Osteocyte (in vitro differentiated cells): ENCODE results near the gene BCL2L2. TPM values are rescaled to one million over a fixed set of nuclear protein-coding genes. Genes with fewer than 3 reads are reported as not detected.

Experiments
- DNase-seq: peaks from one replicate; pipeline ENCODE4 v3.0.0; 2021; ENCODE audit warnings: mixed read lengths; ENCODE audit not compliant: unreplicated experiment; ENCODE audit errors: extremely low spot score
- H3K27ac Mint-ChIP-seq: one replicate; pipeline ENCODE4 v1.8.0; 2021; ENCODE audit warnings: mild to moderate bottlenecking, mixed read lengths; ENCODE audit not compliant: unreplicated experiment
- H3K27me3 Mint-ChIP-seq: one replicate; pipeline ENCODE4 v1.8.0; 2021; ENCODE audit warnings: mixed read lengths; ENCODE audit not compliant: unreplicated experiment
- H3K36me3 Mint-ChIP-seq: one replicate; pipeline ENCODE4 v1.8.0; 2021; ENCODE audit warnings: mixed read lengths; ENCODE audit not compliant: unreplicated experiment
- H3K4me1 Mint-ChIP-seq: one replicate; pipeline ENCODE4 v1.8.0; 2021; ENCODE audit warnings: mixed read lengths; ENCODE audit not compliant: unreplicated experiment
- H3K4me3 Mint-ChIP-seq: one replicate; pipeline ENCODE4 v1.8.0; 2021; ENCODE audit warnings: mild to moderate bottlenecking, moderate library complexity, mixed read lengths; ENCODE audit not compliant: unreplicated experiment
- H3K9me3 Mint-ChIP-seq: one replicate; pipeline ENCODE4 v1.8.0; 2021; ENCODE audit warnings: mixed read lengths; ENCODE audit not compliant: unreplicated experiment
- CTCF ChIP-seq: fragments of 200-600 bp; sonication (generic); IDR thresholded peaks from 2 replicates; pipeline ENCODE4 v1.5.0; 2021; ENCODE audit warnings: antibody characterized with exemption, mild to moderate bottlenecking, moderate library complexity
- total RNA-seq: library from RNA; stranded (reverse); gene quantifications from 2 replicates; pipeline ENCODE4 v1.2.1, GENCODE V29; 2021

Gene BCL2L2
- total RNA-seq, 1 donor from 2014 or later = 27.9 TPM

GRCh38 chr14:23296012-23296777, 10.4 kb upstream of the BCL2L2 start:
- no peak for DNase-seq
- Mint-ChIP-seq H3K36me3 (no peaks in the 10 kb centered on the region), H3K27ac (no peak overlapping the region), H3K4me1 (peaks cover 19% of the 10 kb centered on the region), H3K27me3 (peaks cover 18% of the 10 kb centered on the region), H3K9me3 (no peaks in the 10 kb centered on the region), H3K4me3 (no peak overlapping the region)
- no peak for TF ChIP-seq CTCF

- DNase-seq = no peak
- no peak overlapping the region for H3K27ac Mint-ChIP-seq
- no peak for TF ChIP-seq CTCF
- no peaks in the 10 kb centered on the region for H3K36me3 Mint-ChIP-seq
- H3K9me3 Mint-ChIP-seq = no peaks in the 10 kb centered on the region
- no peak overlapping the region for H3K4me3 Mint-ChIP-seq
- H3K4me1 Mint-ChIP-seq = peaks cover 19% of the 10 kb centered on the region
- H3K27me3 Mint-ChIP-seq = peaks cover 10% of the 10 kb centered on the region
Observed at GRCh38 chr14:23297096-23297495, 9.5 kb upstream of the BCL2L2 start.

GRCh38 chr14:23297611-23298277, 8.9 kb upstream of the BCL2L2 start:
- no peaks in the 10 kb centered on the region for H3K36me3 Mint-ChIP-seq
- H3K4me1 Mint-ChIP-seq = peaks cover 22% of the 10 kb centered on the region
- no peaks in the 10 kb centered on the region for H3K9me3 Mint-ChIP-seq
- DNase-seq = no peak
- H3K4me3 Mint-ChIP-seq = no peak overlapping the region
- H3K27ac Mint-ChIP-seq = no peak overlapping the region
- peaks cover 8% of the 10 kb centered on the region for H3K27me3 Mint-ChIP-seq
- no peak for TF ChIP-seq CTCF

- peak; percentile 47 for TF ChIP-seq CTCF
- H3K27me3 Mint-ChIP-seq = no peaks in the 10 kb centered on the region
- peak overlapping the region; percentile 90 for H3K4me3 Mint-ChIP-seq
- peaks cover 26% of the 10 kb centered on the region for H3K4me1 Mint-ChIP-seq
- no peaks in the 10 kb centered on the region for H3K9me3 Mint-ChIP-seq
- no peak for DNase-seq
- H3K27ac Mint-ChIP-seq = peak overlapping the region; percentile 100
- no peaks in the 10 kb centered on the region for H3K36me3 Mint-ChIP-seq
Observed at GRCh38 chr14:23299211-23299957, 7.2 kb upstream of the BCL2L2 start.
